Ovary (tissue), 9 donors: ENCODE results near the gene PAFAH1B2. TPM values are rescaled to one million over a fixed set of nuclear protein-coding genes. Genes with fewer than 3 reads are reported as not detected.

Experiments used
- DNase-seq, 5 donors: peaks; one replicate each; pipeline ENCODE4 v3.0.0-alpha.2; 2019 to 2020
- H3K27ac ChIP-seq, 2 donors: fragments of 200-600 bp; one replicate each; pipeline versions ENCODE4 v1.5.1 to v1.8.0; 2019 to 2022
- H3K27me3 ChIP-seq: fragments of 200-600 bp; one replicate; pipeline ENCODE4 v1.8.0; 2022
- H3K36me3 ChIP-seq: fragments of 200-600 bp; sonication (generic); one replicate; pipeline ENCODE4 v1.5.1; 2019
- H3K4me1 ChIP-seq: one replicate; pipeline ENCODE4 v1.8.1; 2013; ENCODE audit warnings: mild to moderate bottlenecking, moderate library complexity; ENCODE audit not compliant: insufficient read depth
- H3K4me3 ChIP-seq: fragments of 200-600 bp; sonication (generic); one replicate; pipeline ENCODE4 v1.5.1; 2017
- H3K9me3 ChIP-seq, 2 donors: fragments of 200-600 bp in 1 of 2; sonication (generic) in 1 of 2; one replicate each; pipeline versions ENCODE4 v1.5.1 to v1.8.1; 2013 to 2019; ENCODE audit warnings: mild to moderate bottlenecking in 1 of 2, moderate library complexity in 1 of 2
- EP300 ChIP-seq: sonication (generic); formaldehyde crosslinking; IDR thresholded peaks from one replicate; pipeline ENCODE4 v1.6.1; 2017; ENCODE audit warnings: antibody characterized with exemption
- POLR2A ChIP-seq: fragments of 450-650 bp; IDR thresholded peaks from one replicate; pipeline ENCODE4 v1.6.1; 2017; ENCODE audit warnings: antibody characterized with exemption, mild to moderate bottlenecking, moderate library complexity
- WGBS, 3 donors: extraction: QIAGEN DNeasy Blood & Tissue Kit in 1 of 3; methylation state at CpG; one replicate each; pipeline versions ENCODE4 v1.1.5 to v1.1.7; 2013 to 2017; 5-methylcytosine and 5-hydroxymethylcytosine counted together
- intact Hi-C, 4 donors: fragments of 100-400 bp; cut with DNase I; formaldehyde crosslinking; loops; one replicate each; pipeline versions ENCODE4 v1.11.0 to v1.15.1; 2022 to 2023
- polyA plus RNA-seq, 2 donors: library from polyadenylated mRNA; stranded (reverse); fragments of 200-250 nt in 1 of 2; fragments of 350-450 nt in 1 of 2; fragmentation: Illumina TruSeq in 1 of 2; extraction: RNeasy Lipid Tissue Mini Kit (QIAGEN cat#74804) in 1 of 2; gene quantifications; one replicate each; pipeline ENCODE4 v1.2.3, GENCODE V29; 2013 to 2014
- total RNA-seq, 7 donors: library from RNA; depleted of rRNA in 2 of 7; stranded (reverse); fragments of >200 nt in 2 of 7; fragmentation: NEBNext Ultra II Directional in 3 of 7; extraction: Animal tissue kit (Norgen Biotek cat#: 25700) in 3 of 7; gene quantifications; one replicate each; pipeline versions ENCODE4 v1.1.0 to v1.2.4, GENCODE V29; 2016 to 2023
- TF ChIP-seq, protein P1 (sequence below), 3 donors: fragments of 450-650 bp in 2 of 3; fragments of 200-600 bp in 1 of 3; IDR thresholded peaks; one replicate each; pipeline versions ENCODE4 v1.5.1 to v1.8.0; 2016 to 2022; ENCODE audit warnings: antibody characterized with exemption in 3 of 3, mild to moderate bottlenecking in 1 of 3
- donor health status: DM: no; HTN: no; CAD: no; lungs with moderate emphysema.
- donor health status: DM: no; HTN: no; CAD: no.
- donor health status: Bipolar disorder and iron deficiency.
- donor health status: DM: yes; HTN: yes; CAD: no.
- donor health status: DM: no; HTN: no; CAD: no.
- donor health status: DM: yes; HTN: yes; CAD: no.

PAFAH1B2 gene
- total and polyA plus RNA-seq, 9 donors: 23.0 to 95.6 (median 75.5) TPM

DNA sequence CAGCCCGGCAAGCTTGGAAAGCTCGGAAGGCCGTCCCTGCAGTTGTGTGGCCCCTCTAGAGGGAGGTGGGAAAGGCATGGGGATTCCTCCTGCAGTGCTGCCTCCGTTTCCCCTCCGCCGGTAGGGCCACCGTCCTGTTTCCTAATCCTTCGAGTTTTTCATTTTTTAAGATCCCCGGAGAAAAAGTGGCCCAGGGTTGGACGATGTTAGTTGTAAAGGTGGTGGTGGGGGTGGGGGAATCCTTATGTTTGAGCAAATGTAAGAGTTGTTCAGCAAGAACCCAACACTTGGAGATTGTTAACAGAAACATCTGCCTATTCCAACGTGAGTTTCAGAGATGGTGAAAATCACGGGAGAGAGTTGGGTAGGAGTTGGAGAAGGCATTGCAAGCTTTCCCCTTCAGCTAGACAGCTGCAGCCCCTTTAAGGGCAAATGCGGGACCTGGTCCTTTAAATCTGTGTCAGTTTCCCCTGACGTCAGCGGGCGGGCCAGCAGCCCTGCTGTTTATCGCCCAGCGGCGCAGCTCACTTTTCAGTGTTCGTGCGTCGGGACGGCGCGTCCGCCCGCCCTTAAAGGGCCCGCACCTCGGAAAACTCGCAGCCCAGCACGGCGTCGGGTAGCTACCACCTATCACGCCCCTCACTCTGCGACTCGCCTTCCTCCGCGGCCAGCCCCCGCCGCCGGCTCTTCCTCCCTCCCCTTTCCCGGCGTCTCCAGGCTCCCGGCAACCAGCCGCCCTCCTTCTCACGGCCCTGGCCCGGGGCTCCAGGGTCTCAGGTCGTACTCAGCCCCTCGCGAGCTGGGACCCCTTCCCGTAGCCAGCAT lies 34.3 kb downstream of the PAFAH1B2 start, which contains the start of gene SIDT2:
TSS of gene SIDT2 (plus strand) at position 534 of the 825 bp plus-strand sequence. CDS start 521 bp downstream, outside the sequence.
- Histone ChIP-seq H3K36me3 (no peaks in the 10 kb centered on the region), H3K27me3 (no peaks in the 10 kb centered on the region), H3K27ac (peak within 1 kb of the TSS; percentile 79 to 88), H3K4me3 (peak within 1 kb of the TSS; percentile 65), H3K9me3 (no peaks in the 10 kb centered on the region), H3K4me1 (peaks cover 12% of the 10 kb centered on the region)
- intact Hi-C loops: loop anchor here in 2 of 4 donors (2.0 to 10.0 kb wide), 2 partner anchors 42 to 46 kb away; no protein-coding TSS in a partner anchor
- peak; percentile 93 to 96 (median 95) for DNase-seq
- WGBS, 3 donors: 0 to 1% (median 0%) methylated on average over 43 to 51 of the region's 51 CpGs
- TF ChIP-seq EP300 (no peak), POLR2A (peak; percentile 94)
- TF ChIP-seq, protein P1, sequence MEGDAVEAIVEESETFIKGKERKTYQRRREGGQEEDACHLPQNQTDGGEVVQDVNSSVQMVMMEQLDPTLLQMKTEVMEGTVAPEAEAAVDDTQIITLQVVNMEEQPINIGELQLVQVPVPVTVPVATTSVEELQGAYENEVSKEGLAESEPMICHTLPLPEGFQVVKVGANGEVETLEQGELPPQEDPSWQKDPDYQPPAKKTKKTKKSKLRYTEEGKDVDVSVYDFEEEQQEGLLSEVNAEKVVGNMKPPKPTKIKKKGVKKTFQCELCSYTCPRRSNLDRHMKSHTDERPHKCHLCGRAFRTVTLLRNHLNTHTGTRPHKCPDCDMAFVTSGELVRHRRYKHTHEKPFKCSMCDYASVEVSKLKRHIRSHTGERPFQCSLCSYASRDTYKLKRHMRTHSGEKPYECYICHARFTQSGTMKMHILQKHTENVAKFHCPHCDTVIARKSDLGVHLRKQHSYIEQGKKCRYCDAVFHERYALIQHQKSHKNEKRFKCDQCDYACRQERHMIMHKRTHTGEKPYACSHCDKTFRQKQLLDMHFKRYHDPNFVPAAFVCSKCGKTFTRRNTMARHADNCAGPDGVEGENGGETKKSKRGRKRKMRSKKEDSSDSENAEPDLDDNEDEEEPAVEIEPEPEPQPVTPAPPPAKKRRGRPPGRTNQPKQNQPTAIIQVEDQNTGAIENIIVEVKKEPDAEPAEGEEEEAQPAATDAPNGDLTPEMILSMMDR (IDR thresholded peaks at IDR 0.05): peak in 2 of 3 donors; percentile 17 to 40

DNA sequence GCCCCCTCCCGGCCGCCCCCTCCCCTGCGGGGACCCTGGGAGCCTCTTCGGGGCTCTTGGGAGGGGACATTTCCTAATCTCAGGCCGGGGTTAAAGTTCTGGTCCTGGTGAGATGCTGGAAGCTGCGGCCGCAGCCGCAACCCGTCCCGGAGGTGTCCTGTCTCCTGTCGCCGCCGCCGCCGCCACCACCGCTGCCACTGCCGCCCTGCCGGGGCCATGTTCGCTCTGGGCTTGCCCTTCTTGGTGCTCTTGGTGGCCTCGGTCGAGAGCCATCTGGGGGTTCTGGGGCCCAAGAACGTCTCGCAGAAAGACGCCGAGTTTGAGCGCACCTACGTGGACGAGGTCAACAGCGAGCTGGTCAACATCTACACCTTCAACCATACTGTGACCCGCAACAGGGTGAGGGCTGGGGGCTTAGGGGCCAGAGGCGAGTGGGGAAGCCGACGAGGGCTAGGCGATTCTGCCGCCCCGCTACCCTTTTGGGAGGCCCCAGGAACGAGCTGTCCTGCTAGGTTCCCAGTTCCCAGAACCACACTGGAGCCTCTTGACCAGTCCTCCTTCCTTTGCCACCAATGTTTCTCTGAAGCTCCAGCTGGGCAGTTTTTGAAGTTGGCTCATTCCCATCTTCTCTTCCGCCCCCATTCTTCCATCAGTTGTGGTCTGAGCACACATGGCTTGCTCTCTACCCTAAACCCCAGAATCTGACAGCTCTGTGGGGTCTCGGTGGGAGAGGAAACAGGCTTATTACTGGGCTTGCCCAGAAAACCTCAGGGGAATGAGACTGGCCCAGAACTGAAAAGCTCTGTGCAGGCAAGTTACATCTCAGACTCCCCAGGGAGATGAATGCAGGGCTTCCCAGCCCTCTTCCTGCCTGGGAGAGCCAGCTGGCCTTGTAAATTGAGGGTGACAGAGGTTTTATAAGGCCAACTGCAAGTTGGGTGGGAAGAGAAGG lies 35.2 kb downstream of the PAFAH1B2 start:
- H3K9me3 ChIP-seq: no peaks in the 10 kb centered on the region
- peak overlapping the region; percentile 79 to 88 for H3K27ac ChIP-seq
- peak overlapping the region; percentile 65 for H3K4me3 ChIP-seq
- 0 to 1% (median 1%) methylated on average over 37 to 39 of the region's 39 CpGs for WGBS, 3 donors
- TF ChIP-seq, protein P1 (IDR thresholded peaks at IDR 0.05): no peak
- no peak for TF ChIP-seq EP300
- intact Hi-C loops: loop anchor here in 2 of 4 donors (2.0 to 10.0 kb wide), 2 partner anchors 41 to 45 kb away; no protein-coding TSS in a partner anchor
- peak in 4 of 5 donors; percentile 32 to 63 (median 46) for DNase-seq
- no peaks in the 10 kb centered on the region for H3K36me3 ChIP-seq
- H3K4me1 ChIP-seq: peaks cover 12% of the 10 kb centered on the region
- H3K27me3 ChIP-seq: no peaks in the 10 kb centered on the region

DNA sequence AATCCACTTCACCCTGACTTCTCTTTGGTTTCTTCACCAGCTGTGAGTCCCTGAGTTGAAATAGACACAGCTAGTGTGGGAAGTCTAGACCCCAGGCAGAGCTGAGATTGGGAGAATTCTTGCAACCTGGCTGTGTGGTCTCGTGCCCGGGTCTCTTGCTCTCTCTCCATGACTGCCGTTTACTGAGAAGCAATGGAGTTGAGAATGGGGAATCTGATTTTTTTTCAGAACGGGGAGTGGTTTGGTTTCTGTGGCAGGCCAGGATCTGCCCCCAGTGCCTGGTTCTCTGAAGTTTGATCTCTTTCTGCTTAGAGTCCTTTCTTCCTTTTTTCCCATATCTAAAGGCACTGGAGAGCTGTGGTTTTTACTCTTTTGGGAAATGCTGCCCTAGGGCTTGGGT lies 35.9 kb downstream of the PAFAH1B2 start:
- WGBS, 3 donors: 9 to 30% (median 11%) methylated on average over 4 of the region's 4 CpGs
- intact Hi-C loops: loop anchor here in 1 of 4 donors (5.0 kb wide), 1 partner anchor 47 kb away; no protein-coding TSS in a partner anchor
- H3K4me1 ChIP-seq: peaks cover 12% of the 10 kb centered on the region
- TF ChIP-seq EP300 (no peak), POLR2A (no peak)
- DNase-seq: peak in 2 of 5 donors; percentile 20 to 33
- H3K4me3 ChIP-seq: peak overlapping the region; percentile 65
- peak overlapping the region; percentile 33 to 88 for H3K27ac ChIP-seq
- H3K9me3 ChIP-seq: no peaks in the 10 kb centered on the region
- no peaks in the 10 kb centered on the region for H3K36me3 ChIP-seq
- no peaks in the 10 kb centered on the region for H3K27me3 ChIP-seq

DNA sequence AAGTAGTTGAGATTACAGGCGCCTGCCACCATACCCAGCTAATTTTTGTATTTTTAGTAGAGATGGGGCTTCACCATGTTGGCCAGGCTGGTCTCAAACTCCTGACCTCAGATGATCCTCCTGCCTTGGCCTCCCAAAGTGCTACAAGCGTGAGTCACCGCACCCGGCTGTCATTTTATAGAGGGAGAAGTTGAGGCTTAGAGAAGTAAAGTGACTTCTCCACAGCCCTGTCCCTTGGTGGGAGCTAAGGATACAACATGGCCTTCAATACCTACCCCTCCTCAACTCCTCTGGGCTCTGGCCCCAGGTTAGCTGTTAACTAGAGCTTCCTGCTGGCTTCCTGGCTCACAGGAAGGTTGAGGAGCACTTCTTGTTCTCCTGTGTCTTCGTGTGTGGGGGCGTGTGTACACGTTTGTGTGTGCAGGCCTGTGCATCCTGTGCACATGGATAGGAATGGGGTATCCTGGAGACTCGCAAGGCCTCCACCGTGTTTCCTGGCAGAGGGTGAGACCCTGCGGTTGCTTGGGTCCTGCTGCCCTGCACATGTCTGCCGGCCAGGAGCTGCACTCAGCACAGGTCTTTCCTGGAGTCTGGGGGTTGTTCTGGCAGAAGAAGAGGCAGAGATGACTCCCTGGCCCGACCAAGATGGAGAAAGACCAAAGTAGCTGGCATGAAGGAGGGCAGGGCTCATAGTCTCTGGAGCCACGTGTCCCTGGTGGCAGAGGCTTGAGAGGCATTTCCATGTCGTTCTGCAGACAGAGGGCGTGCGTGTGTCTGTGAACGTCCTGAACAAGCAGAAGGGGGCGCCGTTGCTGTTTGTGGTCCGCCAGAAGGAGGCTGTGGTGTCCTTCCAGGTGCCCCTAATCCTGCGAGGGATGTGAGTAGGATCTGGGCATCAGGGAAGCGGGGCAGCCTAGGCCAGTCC lies 36.8 kb downstream of the PAFAH1B2 start:
- WGBS, 3 donors: 37 to 44% (median 40%) methylated on average over 22 of the region's 22 CpGs
- no peak overlapping the region for H3K4me3 ChIP-seq
- H3K27me3 ChIP-seq: no peaks in the 10 kb centered on the region
- no peak for TF ChIP-seq EP300
- TF ChIP-seq, protein P1 (IDR thresholded peaks at IDR 0.05): peak; percentile 26 to 76 (median 73)
- TF ChIP-seq POLR2A: no peak
- no peaks in the 10 kb centered on the region for H3K36me3 ChIP-seq
- H3K9me3 ChIP-seq: no peaks in the 10 kb centered on the region
- peak overlapping the region; percentile 17 to 38 for H3K27ac ChIP-seq
- peak; percentile 72 to 84 (median 81) for DNase-seq
- intact Hi-C loops: loop anchor here in 1 of 4 donors (5.0 kb wide), 1 partner anchor 46 kb away; no protein-coding TSS in a partner anchor
- H3K4me1 ChIP-seq: peaks cover 12% of the 10 kb centered on the region
